Stomach smooth muscle (tissue), 2 donors: ENCODE results near the gene IP6K3.

ENCODE experiments used
- H3K27ac ChIP-seq: one replicate; pipeline ENCODE4 v1.7.0; 2013; ENCODE audit warnings: mild to moderate bottlenecking, low read length, inconsistent platforms
- H3K27me3 ChIP-seq, 2 donors: one replicate each; pipeline ENCODE4 v1.7.0; 2013; ENCODE audit warnings: low read length in 2 of 2; ENCODE audit not compliant: insufficient read depth in 2 of 2, control insufficient read depth in 1 of 2
- H3K36me3 ChIP-seq, 2 donors: one replicate each; pipeline ENCODE4 v1.7.0; 2013; ENCODE audit warnings: low read length in 2 of 2; ENCODE audit not compliant: control insufficient read depth in 2 of 2, insufficient read depth in 2 of 2
- H3K4me1 ChIP-seq: one replicate; pipeline ENCODE4 v1.7.0; 2013; ENCODE audit warnings: low read length; ENCODE audit not compliant: control insufficient read depth, insufficient read depth
- H3K4me3 ChIP-seq, 2 donors: one replicate each; pipeline ENCODE4 v1.7.0; 2013; ENCODE audit warnings: low read length in 2 of 2
- H3K9ac ChIP-seq, 2 donors: one replicate each; pipeline ENCODE4 v1.7.0; 2013; ENCODE audit warnings: low read length in 2 of 2, mild to moderate bottlenecking in 1 of 2
- H3K9me3 ChIP-seq, 2 donors: one replicate each; pipeline ENCODE4 v1.7.0; 2013; ENCODE audit warnings: low read length in 2 of 2; ENCODE audit not compliant: control insufficient read depth in 2 of 2
- donor health status: healthy.
- donor health status: Pancreatic carcinoma.

The IP6K3 gene

GRCh38 chr6:33678932-33679490 is 67.7 kb downstream of the IP6K3 start:
- Histone ChIP-seq H3K9me3 (no peaks in the 10 kb centered on the region), H3K4me3 (no peak overlapping the region), H3K27me3 (peaks cover 3 to 8% of the 10 kb centered on the region in 2 donors), H3K36me3 (no peaks in the 10 kb centered on the region), H3K4me1 (no peaks in the 10 kb centered on the region), H3K9ac (no peak overlapping the region), H3K27ac (no peak overlapping the region)

- Histone ChIP-seq H3K36me3 (no peaks in the 10 kb centered on the region), H3K9ac (no peak overlapping the region), H3K27ac (no peak overlapping the region), H3K27me3 (peaks cover 3 to 8% of the 10 kb centered on the region in 2 donors), H3K4me1 (peaks cover 2% of the 10 kb centered on the region), H3K4me3 (no peak overlapping the region), H3K9me3 (no peaks in the 10 kb centered on the region)
These were observed 68.3 kb downstream of the IP6K3 start for GRCh38 chr6:33678233-33678931.

- H3K27me3 ChIP-seq = peaks cover 2 to 10% of the 10 kb centered on the region in 2 donors
- H3K9ac ChIP-seq = no peak overlapping the region
- no peak overlapping the region for H3K4me3 ChIP-seq
- H3K27ac ChIP-seq = no peak overlapping the region
- H3K36me3 ChIP-seq = no peaks in the 10 kb centered on the region
- H3K4me1 ChIP-seq = peaks cover 2% of the 10 kb centered on the region
- no peaks in the 10 kb centered on the region for H3K9me3 ChIP-seq
These were observed 69.0 kb downstream of the IP6K3 start for GRCh38 chr6:33677689-33678088.

- Histone ChIP-seq H3K4me1 (peaks cover 2% of the 10 kb centered on the region), H3K4me3 (no peak overlapping the region), H3K36me3 (no peaks in the 10 kb centered on the region), H3K9ac (no peak overlapping the region), H3K9me3 (no peaks in the 10 kb centered on the region), H3K27ac (no peak overlapping the region), H3K27me3 (peaks cover 0 to 10% of the 10 kb centered on the region in 2 donors)
These were observed 69.5 kb downstream of the IP6K3 start for GRCh38 chr6:33677143-33677660.

GRCh38 chr6:33676416-33677142 is 70.1 kb downstream of the IP6K3 start:
- no peaks in the 10 kb centered on the region for H3K36me3 ChIP-seq

GRCh38 chr6:33675968-33676367 is 70.7 kb downstream of the IP6K3 start:
- Histone ChIP-seq H3K36me3 (no peaks in the 10 kb centered on the region), H3K4me3 (no peak overlapping the region), H3K9ac (no peak overlapping the region), H3K4me1 (peaks cover 2% of the 10 kb centered on the region), H3K9me3 (no peaks in the 10 kb centered on the region), H3K27me3 (peaks cover 0 to 11% of the 10 kb centered on the region in 2 donors), H3K27ac (no peak overlapping the region)

More at GRCh38 chr6:33676416-33677142, 70.1 kb downstream of the IP6K3 start:
- H3K27me3 ChIP-seq = peaks cover 0 to 10% of the 10 kb centered on the region in 2 donors
- no peak overlapping the region for H3K27ac ChIP-seq
- H3K9me3 ChIP-seq = no peaks in the 10 kb centered on the region
- H3K4me1 ChIP-seq = peaks cover 2% of the 10 kb centered on the region
- no peak overlapping the region for H3K9ac ChIP-seq
- H3K4me3 ChIP-seq = no peak overlapping the region

- Histone ChIP-seq H3K4me3 (no peak overlapping the region), H3K27ac (no peak overlapping the region), H3K9ac (no peak overlapping the region), H3K27me3 (peaks cover 0 to 12% of the 10 kb centered on the region in 2 donors), H3K36me3 (no peaks in the 10 kb centered on the region), H3K9me3 (no peaks in the 10 kb centered on the region), H3K4me1 (peaks cover 2% of the 10 kb centered on the region)
These were observed 72.9 kb downstream of the IP6K3 start for GRCh38 chr6:33673851-33674250.

GRCh38 chr6:33672808-33673207 is 73.9 kb downstream of the IP6K3 start:
- Histone ChIP-seq H3K4me3 (no peak overlapping the region), H3K27me3 (peaks cover 0 to 13% of the 10 kb centered on the region in 2 donors), H3K4me1 (peaks cover 2% of the 10 kb centered on the region), H3K9ac (no peak overlapping the region), H3K36me3 (no peaks in the 10 kb centered on the region), H3K9me3 (no peaks in the 10 kb centered on the region), H3K27ac (no peak overlapping the region)

- H3K4me3 ChIP-seq = no peak overlapping the region
- H3K27ac ChIP-seq = no peak overlapping the region
- no peaks in the 10 kb centered on the region for H3K36me3 ChIP-seq
- no peak overlapping the region for H3K9ac ChIP-seq
- H3K9me3 ChIP-seq = no peaks in the 10 kb centered on the region
- H3K4me1 ChIP-seq = peaks cover 2% of the 10 kb centered on the region
- peaks cover 0 to 12% of the 10 kb centered on the region in 2 donors for H3K27me3 ChIP-seq
These were observed 75.0 kb downstream of the IP6K3 start for GRCh38 chr6:33671744-33672072.
